HG03342 (cell line): Measurements from ENCODE around the gene RASSF4.

Experiments
- ATAC-seq: cut with Tn5 transposase; IDR thresholded peaks from one replicate; pipeline ENCODE4 v1.9.1; 2021; ENCODE audit warnings: mild to moderate bottlenecking, moderate library complexity; ENCODE audit not compliant: unreplicated experiment

The RASSF4 gene

GRCh38 chr10:44944354-44944753, 15.2 kb upstream of the RASSF4 start:
- no peak for ATAC-seq

- peak; percentile 66 for ATAC-seq
Observed at GRCh38 chr10:44946205-44946604, 13.4 kb upstream of the RASSF4 start.

- peak; percentile 57 for ATAC-seq
Observed at GRCh38 chr10:44947371-44948152, 12.0 kb upstream of the RASSF4 start.

- ATAC-seq: no peak
Observed at GRCh38 chr10:44948642-44949041, 11.0 kb upstream of the RASSF4 start.

- ATAC-seq: no peak
Observed at GRCh38 chr10:44949127-44949802, 10.3 kb upstream of the RASSF4 start.

GRCh38 chr10:44949915-44950314, 9.7 kb upstream of the RASSF4 start:
- ATAC-seq: no peak

GRCh38 chr10:44950326-44951225, 9.0 kb upstream of the RASSF4 start:
- ATAC-seq: no peak

GRCh38 chr10:44951576-44952226, 7.9 kb upstream of the RASSF4 start:
- no peak for ATAC-seq

GRCh38 chr10:44952779-44953231, 6.8 kb upstream of the RASSF4 start:
- ATAC-seq: no peak

GRCh38 chr10:44954042-44954441, 5.6 kb upstream of the RASSF4 start:
- no peak for ATAC-seq

- ATAC-seq: no peak
Observed at GRCh38 chr10:44954962-44955361, 4.6 kb upstream of the RASSF4 start.

- no peak for ATAC-seq
Observed at GRCh38 chr10:44955413-44956070, 4.1 kb upstream of the RASSF4 start.

GRCh38 chr10:44956226-44956625, 3.4 kb upstream of the RASSF4 start:
- ATAC-seq: no peak

GRCh38 chr10:44956717-44957706, 2.6 kb upstream of the RASSF4 start:
- ATAC-seq: no peak

- no peak for ATAC-seq
Observed at GRCh38 chr10:44958196-44958897, 1.3 kb upstream of the RASSF4 start.

GRCh38 chr10:44958898-44959246, 730 bp upstream of the RASSF4 start:
- ATAC-seq: no peak

- ATAC-seq: no peak
Observed at GRCh38 chr10:44960088-44960460, 472 bp downstream of the RASSF4 start.

GRCh38 chr10:44960482-44961229, 1.1 kb downstream of the RASSF4 start:
- no peak for ATAC-seq
